Muscle of leg (tissue), 11 donors: ENCODE measurements around the gene GSTM2. TPM values are rescaled to one million over a fixed set of nuclear protein-coding genes. Genes with fewer than 3 reads are reported as not detected.

Experiments used
- DNase-seq: peaks from one replicate; pipeline ENCODE4 v3.0.0; 2013
- H3K27ac ChIP-seq: one replicate; pipeline ENCODE4 v1.5.1; 2013; ENCODE audit warnings: mild to moderate bottlenecking, low read length, control low read depth
- H3K27me3 ChIP-seq: one replicate; pipeline ENCODE4 v1.6.1; 2013; ENCODE audit warnings: low read length; ENCODE audit not compliant: control insufficient read depth, insufficient read depth
- H3K36me3 ChIP-seq: one replicate; pipeline ENCODE4 v1.6.1; 2013; ENCODE audit warnings: low read length; ENCODE audit not compliant: control insufficient read depth, insufficient read depth
- H3K4me1 ChIP-seq: one replicate; pipeline ENCODE4 v1.6.1; 2013; ENCODE audit warnings: low read length; ENCODE audit not compliant: control insufficient read depth, insufficient read depth
- H3K4me3 ChIP-seq: one replicate; pipeline ENCODE4 v1.5.1; 2013; ENCODE audit warnings: low read length, control low read depth
- H3K9me3 ChIP-seq: replicated peaks from 2 replicates; pipeline ENCODE4 v1.6.1; 2013; ENCODE audit warnings: low read depth, low read length; ENCODE audit not compliant: control insufficient read depth
- WGBS: methylation state at CpG from one replicate; pipeline ENCODE4 v1.1.5; 2013; ENCODE audit warnings: missing lambda C conversion rate; ENCODE audit not compliant: insufficient coverage; 5-methylcytosine and 5-hydroxymethylcytosine counted together
- polyA plus RNA-seq, 8 donors: library from polyadenylated mRNA; unstranded; fragments of 120-200 nt; gene quantifications; one replicate each; pipeline versions ENCODE4 v1.2.1 to v1.2.3, GENCODE V29; 2013; ENCODE audit warnings: inconsistent platforms in 1 of 8, low replicate concordance in 1 of 8; ENCODE audit not compliant: insufficient read length in 8 of 8, insufficient read depth in 1 of 8
- total RNA-seq: library from RNA; stranded (reverse); fragments of 120-200 nt; gene quantifications from one replicate; pipeline ENCODE4 v1.2.4, GENCODE V29; 2013

The GSTM2 gene
- total and polyA plus RNA-seq, 9 donors = 51.4 to 186 (median 142) TPM

GRCh38 chr1:109643385-109644230, 24.2 kb upstream of the GSTM2 start:
- Histone ChIP-seq H3K4me1 (peaks cover 10% of the 10 kb centered on the region), H3K27me3 (no peaks in the 10 kb centered on the region), H3K27ac (no peak overlapping the region), H3K36me3 (no peaks in the 10 kb centered on the region), H3K9me3 (no peaks in the 10 kb centered on the region), H3K4me3 (no peak overlapping the region)
- peak; percentile 73 for DNase-seq
- WGBS = 34% methylated on average over 30 of the region's 32 CpGs

- H3K27ac ChIP-seq = no peak overlapping the region
- H3K36me3 ChIP-seq = no peaks in the 10 kb centered on the region
- H3K9me3 ChIP-seq = no peaks in the 10 kb centered on the region
- DNase-seq = no peak
- no CpG with 5 or more reads among the region's 10 CpGs for WGBS
- peaks cover 10% of the 10 kb centered on the region for H3K4me1 ChIP-seq
- no peaks in the 10 kb centered on the region for H3K27me3 ChIP-seq
- H3K4me3 ChIP-seq = no peak overlapping the region
These were observed 23.2 kb upstream of the GSTM2 start for GRCh38 chr1:109644670-109645069.

- peak; percentile 87 for DNase-seq
- no CpG with 5 or more reads among the region's 4 CpGs for WGBS
- H3K4me1 ChIP-seq = no peaks in the 10 kb centered on the region
- no peaks in the 10 kb centered on the region for H3K36me3 ChIP-seq
- peak overlapping the region; percentile 21 for H3K4me3 ChIP-seq
- no peaks in the 10 kb centered on the region for H3K9me3 ChIP-seq
- no peaks in the 10 kb centered on the region for H3K27me3 ChIP-seq
- H3K27ac ChIP-seq = peak overlapping the region; percentile 79
These were observed 18.4 kb upstream of the GSTM2 start for GRCh38 chr1:109649491-109649914.

- no peaks in the 10 kb centered on the region for H3K36me3 ChIP-seq
These were observed 17.2 kb upstream of the GSTM2 start for GRCh38 chr1:109650609-109651008.

GRCh38 chr1:109652402-109652801, 15.5 kb upstream of the GSTM2 start:
- DNase-seq = no peak
- Histone ChIP-seq H3K4me3 (no peak overlapping the region), H3K9me3 (no peaks in the 10 kb centered on the region), H3K27ac (no peak overlapping the region), H3K27me3 (no peaks in the 10 kb centered on the region), H3K4me1 (peaks cover 13% of the 10 kb centered on the region), H3K36me3 (peaks cover 2% of the 10 kb centered on the region)
- WGBS = no CpG with 5 or more reads among the region's 2 CpGs

More at GRCh38 chr1:109650609-109651008, 17.2 kb upstream of the GSTM2 start:
- H3K9me3 ChIP-seq = no peaks in the 10 kb centered on the region
- no peaks in the 10 kb centered on the region for H3K27me3 ChIP-seq
- DNase-seq = no peak
- no peak overlapping the region for H3K27ac ChIP-seq
- WGBS = no CpG with 5 or more reads among the region's 3 CpGs
- H3K4me1 ChIP-seq = peaks cover 6% of the 10 kb centered on the region
- H3K4me3 ChIP-seq = no peak overlapping the region

GRCh38 chr1:109653306-109653705, 14.6 kb upstream of the GSTM2 start:
- no peak for DNase-seq
- Histone ChIP-seq H3K9me3 (no peaks in the 10 kb centered on the region), H3K4me3 (no peak overlapping the region), H3K4me1 (peaks cover 14% of the 10 kb centered on the region), H3K36me3 (peaks cover 9% of the 10 kb centered on the region), H3K27me3 (no peaks in the 10 kb centered on the region), H3K27ac (no peak overlapping the region)
- 0% methylated on average over 1 of the region's 2 CpGs for WGBS

- Histone ChIP-seq H3K36me3 (peaks cover 21% of the 10 kb centered on the region), H3K9me3 (no peaks in the 10 kb centered on the region), H3K4me1 (peaks cover 16% of the 10 kb centered on the region), H3K27me3 (no peaks in the 10 kb centered on the region), H3K27ac (no peak overlapping the region), H3K4me3 (no peak overlapping the region)
- WGBS = 78% methylated on average over 11 of the region's 12 CpGs
- no peak for DNase-seq
These were observed 13.3 kb upstream of the GSTM2 start for GRCh38 chr1:109654519-109654918.

GRCh38 chr1:109655615-109656519, 12.0 kb upstream of the GSTM2 start, which contains the start of gene GSTM4:
TSS of gene GSTM4 (plus strand) at chr1:109656099. CDS start at chr1:109656390, 291 bp downstream.
- H3K4me3 ChIP-seq = peak within 1 kb of the TSS; percentile 87
- no peaks in the 10 kb centered on the region for H3K9me3 ChIP-seq
- peaks cover 31% of the 10 kb centered on the region for H3K36me3 ChIP-seq
- DNase-seq = peak; percentile 90
- H3K27ac ChIP-seq = peak within 1 kb of the TSS; percentile 83
- WGBS = under 1% methylated on average over 41 of the region's 54 CpGs
- H3K27me3 ChIP-seq = no peaks in the 10 kb centered on the region
- peaks cover 16% of the 10 kb centered on the region for H3K4me1 ChIP-seq

- no peak overlapping the region for H3K27ac ChIP-seq
- peaks cover 16% of the 10 kb centered on the region for H3K4me1 ChIP-seq
- H3K36me3 ChIP-seq = peaks cover 38% of the 10 kb centered on the region
- DNase-seq = no peak
- H3K27me3 ChIP-seq = no peaks in the 10 kb centered on the region
- WGBS = 82% methylated on average over 1 of the region's 4 CpGs
- no peaks in the 10 kb centered on the region for H3K9me3 ChIP-seq
- no peak overlapping the region for H3K4me3 ChIP-seq
These were observed 10.5 kb upstream of the GSTM2 start for GRCh38 chr1:109657395-109657794.

GRCh38 chr1:109657970-109658369, 9.9 kb upstream of the GSTM2 start:
- no peak for DNase-seq
- Histone ChIP-seq H3K27ac (no peak overlapping the region), H3K4me3 (no peak overlapping the region), H3K27me3 (no peaks in the 10 kb centered on the region), H3K36me3 (peaks cover 38% of the 10 kb centered on the region), H3K9me3 (no peaks in the 10 kb centered on the region), H3K4me1 (peaks cover 16% of the 10 kb centered on the region)
- 34% methylated on average over 2 of the region's 7 CpGs for WGBS
